DOHH2 (cell line): ENCODE results near the gene NDRG3.

Source experiments
- H3F3A ChIP-seq: fragments of 200-600 bp; sonication (generic), shearing (Covaris generic); 2 replicates; pipeline ENCODE4 v1.6.0; 2016; ENCODE audit warnings: antibody characterized with exemption, mild to moderate bottlenecking; ENCODE audit not compliant: control insufficient read depth, insufficient read depth
- H3K27ac ChIP-seq: fragments of 200-600 bp; sonication (generic); 2 replicates; pipeline ENCODE4 v1.5.1; 2014; ENCODE audit warnings: low read depth, mild to moderate bottlenecking, low read length, moderate library complexity
- H3K27me3 ChIP-seq: fragments of 200-600 bp; sonication (generic); 2 replicates; pipeline ENCODE4 v1.6.1; 2014; ENCODE audit warnings: mild to moderate bottlenecking, low read length, mixed read lengths; ENCODE audit not compliant: control insufficient read depth
- H3K36me3 ChIP-seq: fragments of 200-600 bp; sonication (generic); 2 replicates; pipeline ENCODE4 v1.6.1; 2014; ENCODE audit warnings: mild to moderate bottlenecking, low read length, moderate library complexity, mixed read lengths; ENCODE audit not compliant: control insufficient read depth
- H3K4me1 ChIP-seq: fragments of 200-600 bp; sonication (generic); 2 replicates; pipeline ENCODE4 v1.6.1; 2014; ENCODE audit warnings: mild to moderate bottlenecking, low read length, mixed read lengths; ENCODE audit not compliant: control insufficient read depth
- H3K4me2 ChIP-seq: fragments of 200-600 bp; sonication (generic); 2 replicates; pipeline ENCODE4 v1.6.0; 2014; ENCODE audit warnings: mild to moderate bottlenecking, low read length, moderate library complexity
- H3K4me3 ChIP-seq: fragments of 200-600 bp; sonication (generic); 2 replicates; pipeline ENCODE4 v1.5.1; 2014; ENCODE audit warnings: mild to moderate bottlenecking, low read length, mixed read lengths
- H3K79me2 ChIP-seq: fragments of 200-600 bp; sonication (generic); 2 replicates; pipeline ENCODE4 v1.6.1; 2014; ENCODE audit warnings: mild to moderate bottlenecking, low read length, mixed read lengths; ENCODE audit not compliant: control insufficient read depth
- H3K9me2 ChIP-seq: fragments of 200-600 bp; sonication (generic); replicated peaks from 2 replicates; pipeline ENCODE4 v1.6.1; 2014; ENCODE audit warnings: mild to moderate bottlenecking, low read length, mixed read lengths; ENCODE audit not compliant: control insufficient read depth
- H3K9me3 ChIP-seq: fragments of 200-600 bp; sonication (generic); 2 replicates; pipeline ENCODE4 v1.6.1; 2014; ENCODE audit warnings: antibody characterized with exemption, low read length, mixed read lengths; ENCODE audit not compliant: control insufficient read depth, insufficient read depth
- H4K20me1 ChIP-seq: fragments of 200-600 bp; sonication (generic); 2 replicates; pipeline ENCODE4 v1.6.0; 2014; ENCODE audit warnings: low read depth, mild to moderate bottlenecking, antibody characterized with exemption, low read length, moderate library complexity; ENCODE audit not compliant: control insufficient read depth, insufficient read depth
- CTCF ChIP-seq: fragments of 200-600 bp; sonication (generic); IDR thresholded peaks from one replicate; pipeline ENCODE4 v1.5.1; 2014; ENCODE audit warnings: antibody characterized with exemption, mild to moderate bottlenecking, low read depth, low read length; ENCODE audit not compliant: poor library complexity, severe bottlenecking
- EZH2phosphoT487 ChIP-seq: fragments of 200-600 bp; sonication (generic); IDR thresholded peaks from 2 replicates; pipeline ENCODE4 v1.6.1; 2017; ENCODE audit warnings: borderline replicate concordance, mild to moderate bottlenecking, antibody characterized with exemption, low read length, moderate library complexity, mixed read lengths

NDRG3 gene

GRCh38 chr20:36792422-36792821 lies 46.5 kb upstream of the NDRG3 start:
- Histone ChIP-seq H3K4me2 (no peak overlapping the region), H3K4me1 (peaks cover 8% of the 10 kb centered on the region), H3K9me2 (no peaks in the 10 kb centered on the region), H3K9me3 (no peaks in the 10 kb centered on the region), H3K27ac (no peak overlapping the region), H3K4me3 (no peak overlapping the region), H3K27me3 (no peaks in the 10 kb centered on the region), H3F3A (no peaks in the 10 kb centered on the region), H4K20me1 (no peaks in the 10 kb centered on the region), H3K36me3 (peaks cover 10% of the 10 kb centered on the region), H3K79me2 (no peaks in the 10 kb centered on the region)
- TF ChIP-seq EZH2phosphoT487: no peak
- TF ChIP-seq CTCF: peak; percentile 44

- H3F3A ChIP-seq: no peaks in the 10 kb centered on the region
- no peaks in the 10 kb centered on the region for H3K9me3 ChIP-seq
- no peak overlapping the region for H3K4me3 ChIP-seq
- H3K36me3 ChIP-seq: peaks cover 10% of the 10 kb centered on the region
- no peaks in the 10 kb centered on the region for H3K27me3 ChIP-seq
- no peaks in the 10 kb centered on the region for H4K20me1 ChIP-seq
- no peaks in the 10 kb centered on the region for H3K9me2 ChIP-seq
- no peak overlapping the region for H3K27ac ChIP-seq
- H3K79me2 ChIP-seq: no peaks in the 10 kb centered on the region
- peaks cover 8% of the 10 kb centered on the region for H3K4me1 ChIP-seq
- no peak for TF ChIP-seq CTCF
- no peak for TF ChIP-seq EZH2phosphoT487
- H3K4me2 ChIP-seq: no peak overlapping the region
Observed at GRCh38 chr20:36791862-36792261, 46.0 kb upstream of the NDRG3 start.

- TF ChIP-seq EZH2phosphoT487: no peak
- no peak for TF ChIP-seq CTCF
- Histone ChIP-seq H3K4me3 (no peak overlapping the region), H3K9me2 (no peaks in the 10 kb centered on the region), H3F3A (no peaks in the 10 kb centered on the region), H3K36me3 (no peaks in the 10 kb centered on the region), H3K27me3 (no peaks in the 10 kb centered on the region), H3K4me1 (no peaks in the 10 kb centered on the region), H3K9me3 (no peaks in the 10 kb centered on the region), H4K20me1 (no peaks in the 10 kb centered on the region), H3K79me2 (no peaks in the 10 kb centered on the region), H3K27ac (no peak overlapping the region), H3K4me2 (no peak overlapping the region)
Observed at GRCh38 chr20:36786663-36787062, 40.8 kb upstream of the NDRG3 start.

GRCh38 chr20:36786246-36786645 lies 40.4 kb upstream of the NDRG3 start:
- no peak overlapping the region for H3K4me3 ChIP-seq

More at GRCh38 chr20:36786246-36786645, 40.4 kb upstream of the NDRG3 start:
- Histone ChIP-seq H3K36me3 (no peaks in the 10 kb centered on the region), H3F3A (no peaks in the 10 kb centered on the region), H4K20me1 (no peaks in the 10 kb centered on the region), H3K4me1 (no peaks in the 10 kb centered on the region), H3K27ac (no peak overlapping the region), H3K79me2 (no peaks in the 10 kb centered on the region), H3K27me3 (no peaks in the 10 kb centered on the region), H3K9me3 (no peaks in the 10 kb centered on the region), H3K9me2 (no peaks in the 10 kb centered on the region), H3K4me2 (no peak overlapping the region)
- TF ChIP-seq EZH2phosphoT487 (no peak), CTCF (no peak)
